NCI-H460 (cell line): ENCODE data around the gene NPHS1. TPM values are rescaled to one million over a fixed set of nuclear protein-coding genes. Genes with fewer than 3 reads are reported as not detected.
"Not testable (repeated sequence)": the region's sequence is repeated elsewhere in the genome, so short reads cannot be mapped to it uniquely, and the experiment has no call there.

ENCODE experiments used
- DNase-seq: peaks from one replicate; pipeline ENCODE4 v3.0.0-alpha.2; 2016; ENCODE audit warnings: low read depth; ENCODE audit errors: extremely low read depth
- total RNA-seq: library from RNA; depleted of rRNA; stranded (reverse); fragments of >200 nt; shearing (Covaris generic); gene quantifications from 2 replicates; pipeline ENCODE4 v1.2.3, GENCODE V29; 2014

The NPHS1 gene
- total RNA-seq, 1 experiment from 2014 or later, result not detected

GRCh38 chr19:35853038-35853756 lies 893 bp upstream of the NPHS1 start:
- no peak for DNase-seq

GRCh38 chr19:35851213-35852028 lies 883 bp downstream of the NPHS1 start:
- DNase-seq, result no peak

GRCh38 chr19:35848919-35849505 lies 3.3 kb downstream of the NPHS1 start:
- no peak for DNase-seq

GRCh38 chr19:35848486-35848885 lies 3.8 kb downstream of the NPHS1 start:
- no peak for DNase-seq

- DNase-seq, result no peak
Observed at GRCh38 chr19:35847911-35848310, 4.4 kb downstream of the NPHS1 start.

- no peak for DNase-seq
Observed at GRCh38 chr19:35846038-35846668, 6.2 kb downstream of the NPHS1 start.

GRCh38 chr19:35845215-35846037 lies 6.9 kb downstream of the NPHS1 start:
- DNase-seq, result no peak

- DNase-seq, result no peak
Observed at GRCh38 chr19:35844482-35845214, 7.7 kb downstream of the NPHS1 start.

- no peak for DNase-seq
Observed at GRCh38 chr19:35843676-35844481, 8.4 kb downstream of the NPHS1 start.

- DNase-seq, result no peak
Observed at GRCh38 chr19:35842666-35843272, 9.5 kb downstream of the NPHS1 start.

- no peak for DNase-seq
Observed at GRCh38 chr19:35841961-35842595, 10.2 kb downstream of the NPHS1 start.

GRCh38 chr19:35836096-35836495 lies 16.2 kb downstream of the NPHS1 start:
- DNase-seq, result not testable (repeated sequence)

GRCh38 chr19:35833972-35834371 lies 18.3 kb downstream of the NPHS1 start:
- DNase-seq, result no peak

- DNase-seq, result no peak
Observed at GRCh38 chr19:35832054-35832453, 20.2 kb downstream of the NPHS1 start.

- DNase-seq, result no peak
Observed at GRCh38 chr19:35830986-35831385, 21.3 kb downstream of the NPHS1 start.

GRCh38 chr19:35828692-35829301 lies 23.5 kb downstream of the NPHS1 start:
- DNase-seq, result peak; percentile 69

GRCh38 chr19:35824150-35824549 lies 28.2 kb downstream of the NPHS1 start:
- no peak for DNase-seq
